WI38 (cell line): ENCODE results near the gene THSD7B.

ENCODE experiments used
- H3K4me3 ChIP-seq: 2 replicates; pipeline ENCODE4 v1.5.1; 2011; ENCODE audit warnings: low read depth, mild to moderate bottlenecking, control low read depth, low read length
- CTCF ChIP-seq: IDR thresholded peaks from 2 replicates; pipeline ENCODE4 v1.5.1; 2012; ENCODE audit warnings: low read depth, mild to moderate bottlenecking, control low read depth, low read length

The THSD7B gene

GRCh38 chr2:137255990-137256389 is 490.6 kb downstream of the THSD7B start:
- no peak overlapping the region for H3K4me3 ChIP-seq
- no peak for TF ChIP-seq CTCF

GRCh38 chr2:137261881-137262585 is 496.7 kb downstream of the THSD7B start:
- TF ChIP-seq CTCF, result no peak
- H3K4me3 ChIP-seq, result no peak overlapping the region

GRCh38 chr2:137262594-137262993 is 497.2 kb downstream of the THSD7B start:
- TF ChIP-seq CTCF, result no peak
- no peak overlapping the region for H3K4me3 ChIP-seq

- no peak for TF ChIP-seq CTCF
- no peak overlapping the region for H3K4me3 ChIP-seq
Observed at GRCh38 chr2:137287913-137288639, 522.7 kb downstream of the THSD7B start.

- H3K4me3 ChIP-seq, result no peak overlapping the region
- no peak for TF ChIP-seq CTCF
Observed at GRCh38 chr2:137291836-137292570, 526.7 kb downstream of the THSD7B start.

GRCh38 chr2:137298377-137298776 is 533.0 kb downstream of the THSD7B start:
- no peak overlapping the region for H3K4me3 ChIP-seq
- TF ChIP-seq CTCF, result no peak

- no peak for TF ChIP-seq CTCF
- no peak overlapping the region for H3K4me3 ChIP-seq
Observed at GRCh38 chr2:137300987-137301386, 535.6 kb downstream of the THSD7B start.
